RWPE1 (cell line): ENCODE results near the gene ATXN10.

Experiments used
- CTCF ChIA-PET: fragments of 350-600 bp; sonication (Branson Sonifier 250); formaldehyde crosslinking; extraction: SDS; loops from one replicate; lab custom pipeline; 2021; lab: Yijun Ruan, JAX
- POLR2A ChIA-PET: fragments of 400-600 bp; formaldehyde crosslinking; extraction: SDS; loops from one replicate; lab custom pipeline; 2020; ENCODE audit warnings: antibody characterized with exemption; ENCODE audit not compliant: low non-redundant PET; lab: Yijun Ruan, JAX
- DNase-seq: peaks from one replicate; pipeline ENCODE4 v3.0.0; 2012; ENCODE audit warnings: low spot score
- H3K27ac ChIP-seq: fragments of 450-650 bp; 2 replicates; pipeline ENCODE4 v1.5.1; 2017
- CTCF ChIP-seq: fragments of 450-650 bp; conservative IDR thresholded peaks from 2 replicates; pipeline ENCODE4 v1.5.1; 2017; ENCODE audit warnings: low read depth, mild to moderate bottlenecking

Gene ATXN10

DNA sequence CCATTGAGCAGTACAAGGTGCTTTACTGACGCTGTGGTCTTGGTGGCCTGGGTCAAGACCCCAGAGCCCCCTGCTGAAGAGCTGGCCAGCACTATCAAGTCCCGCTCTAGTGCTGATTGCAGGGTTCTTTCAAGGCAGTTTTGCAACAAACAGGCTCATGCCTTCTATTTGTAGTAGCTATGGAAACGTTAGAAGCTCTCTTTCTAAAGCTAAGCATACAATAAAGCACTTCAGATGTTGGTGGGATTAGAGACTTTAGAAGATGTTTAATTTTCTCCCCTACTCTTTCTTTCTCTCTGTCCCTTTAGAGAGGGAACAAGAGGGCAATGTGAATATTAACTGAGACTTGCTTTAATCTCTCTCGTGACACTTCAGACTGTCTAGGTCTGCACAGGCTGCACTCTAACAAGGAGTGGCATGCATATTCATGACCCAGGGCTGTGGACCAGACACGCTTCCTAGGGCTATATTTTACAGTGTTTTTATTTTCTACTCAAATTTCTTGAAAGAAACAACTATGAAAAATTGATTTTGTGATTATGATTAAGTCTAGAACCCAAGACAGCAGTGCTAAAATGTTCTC is 166.8 kb downstream of the ATXN10 start:
- TF ChIP-seq CTCF = no peak
- ChIA-PET CTCF (interaction anchor here (0.6 kb wide), 1 partner anchor 236 kb away, joined by 4 read pairs; no protein-coding TSS in a partner anchor), POLR2A (no interaction called here)
- no peak for DNase-seq
- no peak overlapping the region for H3K27ac ChIP-seq

- DNase-seq = no peak
- no peak overlapping the region for H3K27ac ChIP-seq
- ChIA-PET CTCF (no interaction called here), POLR2A (no interaction called here)
- TF ChIP-seq CTCF = no peak
Observed at GRCh38 chr22:45840483-45840882, 168.8 kb downstream of the ATXN10 start.

DNA sequence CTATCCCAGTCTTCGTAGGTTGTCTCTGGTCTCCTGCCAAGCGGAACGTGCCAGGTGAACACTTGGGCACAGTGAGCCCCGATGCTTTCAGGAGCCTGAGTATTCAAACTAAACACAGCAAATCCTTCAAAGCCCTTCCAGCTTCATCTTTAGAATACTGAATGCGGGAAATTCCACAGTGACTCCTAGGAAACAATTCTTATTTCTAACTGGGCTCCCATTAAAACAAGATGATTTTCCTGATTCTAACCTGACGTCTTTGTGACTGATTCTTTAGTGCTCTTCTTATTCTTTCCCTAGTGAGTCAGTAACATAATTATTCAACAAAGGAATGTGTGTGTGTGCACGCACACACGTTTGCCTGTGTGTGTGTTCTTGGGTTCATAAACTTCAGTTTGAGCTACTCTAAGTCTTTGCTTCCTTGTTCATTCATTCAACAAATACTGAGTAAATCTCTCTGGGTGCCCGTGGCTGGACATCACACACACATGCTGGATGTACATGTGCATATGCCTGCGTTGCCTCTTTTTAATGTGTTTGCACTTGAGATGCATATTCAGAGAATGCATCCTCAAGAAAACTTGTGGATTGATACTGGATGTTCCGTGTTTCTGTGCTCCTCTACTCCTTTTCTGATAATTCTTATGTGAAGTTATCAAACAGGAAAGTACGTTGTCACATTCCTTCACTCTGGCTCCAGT is 170.8 kb downstream of the ATXN10 start:
- POLR2A ChIA-PET = no interaction called here

DNA sequence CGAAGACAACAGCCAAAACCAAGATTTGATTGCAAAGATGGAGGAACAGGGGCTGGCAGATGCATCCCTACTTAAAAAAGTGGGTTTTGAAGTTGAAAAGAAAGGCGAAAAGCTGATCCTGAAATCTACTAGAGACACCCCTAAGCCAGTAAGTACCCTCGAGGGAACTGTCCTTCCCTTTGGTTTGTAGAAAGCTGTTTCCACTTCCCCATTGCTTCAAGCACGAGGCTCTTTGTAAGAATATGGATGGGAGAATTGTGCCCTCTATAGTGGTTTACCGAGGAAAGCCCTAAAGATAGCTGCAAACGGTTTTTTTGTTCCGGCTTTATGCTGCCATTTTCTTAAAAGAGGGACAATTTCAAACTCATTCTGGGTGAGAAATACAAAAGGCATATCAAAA is 171.4 kb downstream of the ATXN10 start:
- no peak overlapping the region for H3K27ac ChIP-seq
- POLR2A ChIA-PET = no interaction called here
- no peak for TF ChIP-seq CTCF
- DNase-seq = no peak
- CTCF ChIA-PET = no interaction called here

More for the DNA sequence above, 170.8 kb downstream of the ATXN10 start:
- no peak for DNase-seq
- no peak for TF ChIP-seq CTCF
- no peak overlapping the region for H3K27ac ChIP-seq
- CTCF ChIA-PET = no interaction called here

GRCh38 chr22:45843986-45844385 is 172.4 kb downstream of the ATXN10 start:
- POLR2A ChIA-PET = no interaction called here
- H3K27ac ChIP-seq = no peak overlapping the region
- CTCF ChIA-PET = no interaction called here
- DNase-seq = no peak
- no peak for TF ChIP-seq CTCF

- CTCF ChIA-PET = no interaction called here
- TF ChIP-seq CTCF = no peak
- POLR2A ChIA-PET = no interaction called here
- no peak for DNase-seq
- no peak overlapping the region for H3K27ac ChIP-seq
Observed at GRCh38 chr22:45845076-45845487, 173.4 kb downstream of the ATXN10 start.
